Esophagus (tissue), 2 donors: ENCODE data around the gene XIRP2. TPM values are rescaled to one million over a fixed set of nuclear protein-coding genes. Genes with fewer than 3 reads are reported as not detected.

ENCODE experiments used
- H3K27ac ChIP-seq, 2 donors: one replicate each; pipeline ENCODE4 v1.5.1; 2013; ENCODE audit warnings: low read depth in 2 of 2, mild to moderate bottlenecking in 2 of 2, inconsistent platforms in 1 of 2, low read length in 1 of 2, moderate library complexity in 1 of 2
- H3K27me3 ChIP-seq, 2 donors: one replicate each; pipeline ENCODE4 v1.6.1; 2013; ENCODE audit warnings: low read length in 2 of 2, control low read depth in 1 of 2, mild to moderate bottlenecking in 1 of 2; ENCODE audit not compliant: insufficient read depth in 2 of 2, control insufficient read depth in 1 of 2
- H3K36me3 ChIP-seq, 2 donors: one replicate each; pipeline ENCODE4 v1.6.1; 2013; ENCODE audit warnings: low read length in 1 of 2; ENCODE audit not compliant: control insufficient read depth in 2 of 2, insufficient read depth in 2 of 2
- H3K4me1 ChIP-seq, 2 donors: one replicate each; pipeline ENCODE4 v1.6.1; 2013; ENCODE audit warnings: low read length in 1 of 2; ENCODE audit not compliant: control insufficient read depth in 2 of 2, insufficient read depth in 2 of 2
- H3K4me3 ChIP-seq, 2 donors: one replicate each; pipeline ENCODE4 v1.5.1; 2013; ENCODE audit warnings: low read length in 2 of 2, mild to moderate bottlenecking in 2 of 2, low read depth in 1 of 2, moderate library complexity in 1 of 2
- H3K9me3 ChIP-seq, 2 donors: one replicate each; pipeline ENCODE4 v1.6.1; 2013; ENCODE audit warnings: mild to moderate bottlenecking in 2 of 2, low read depth in 1 of 2, low read length in 1 of 2, moderate library complexity in 1 of 2; ENCODE audit not compliant: control insufficient read depth in 2 of 2, insufficient read depth in 1 of 2
- WGBS, 2 donors: extraction: QIAGEN DNeasy Blood & Tissue Kit; methylation state at CpG; one replicate each; pipeline ENCODE4 v1.1.7; 2013; 5-methylcytosine and 5-hydroxymethylcytosine counted together
- polyA plus RNA-seq, 2 donors: library from polyadenylated mRNA; stranded (reverse); fragments of 200-250 nt; gene quantifications; one replicate each; pipeline ENCODE4 v1.2.3, GENCODE V29; 2013
- donor health status: healthy with polysubstance abuse.
- donor health status: Bipolar disorder and iron deficiency.

XIRP2 gene
- polyA plus RNA-seq, 2 donors, result 0.10 to 0.13 TPM

DNA sequence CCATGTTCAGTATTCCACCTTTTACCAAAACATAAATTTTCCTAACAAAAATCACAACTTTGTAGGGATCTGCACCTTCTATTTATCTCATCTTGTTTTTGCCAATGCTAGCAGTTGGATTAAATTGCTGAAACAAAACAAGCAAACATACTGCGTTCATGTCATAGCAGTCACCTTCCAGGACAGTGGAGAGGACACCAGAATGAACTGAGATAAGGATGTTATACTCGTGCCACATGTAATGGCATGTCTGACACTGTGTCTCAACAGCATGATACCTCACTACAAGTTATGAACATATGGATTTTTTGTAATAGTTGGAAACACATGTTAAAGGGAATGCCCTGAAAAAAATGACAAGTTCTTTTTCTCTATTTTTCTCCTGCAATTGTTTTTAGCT, 245.3 kb downstream of the XIRP2 start:
- H3K27ac ChIP-seq, result no peak overlapping the region
- H3K9me3 ChIP-seq, result no peaks in the 10 kb centered on the region
- no peaks in the 10 kb centered on the region for H3K27me3 ChIP-seq
- no peaks in the 10 kb centered on the region for H3K4me1 ChIP-seq
- no peak overlapping the region for H3K4me3 ChIP-seq
- WGBS, 2 donors, result 78 to 79% methylated on average over 2 of the region's 2 CpGs
- no peaks in the 10 kb centered on the region for H3K36me3 ChIP-seq

DNA sequence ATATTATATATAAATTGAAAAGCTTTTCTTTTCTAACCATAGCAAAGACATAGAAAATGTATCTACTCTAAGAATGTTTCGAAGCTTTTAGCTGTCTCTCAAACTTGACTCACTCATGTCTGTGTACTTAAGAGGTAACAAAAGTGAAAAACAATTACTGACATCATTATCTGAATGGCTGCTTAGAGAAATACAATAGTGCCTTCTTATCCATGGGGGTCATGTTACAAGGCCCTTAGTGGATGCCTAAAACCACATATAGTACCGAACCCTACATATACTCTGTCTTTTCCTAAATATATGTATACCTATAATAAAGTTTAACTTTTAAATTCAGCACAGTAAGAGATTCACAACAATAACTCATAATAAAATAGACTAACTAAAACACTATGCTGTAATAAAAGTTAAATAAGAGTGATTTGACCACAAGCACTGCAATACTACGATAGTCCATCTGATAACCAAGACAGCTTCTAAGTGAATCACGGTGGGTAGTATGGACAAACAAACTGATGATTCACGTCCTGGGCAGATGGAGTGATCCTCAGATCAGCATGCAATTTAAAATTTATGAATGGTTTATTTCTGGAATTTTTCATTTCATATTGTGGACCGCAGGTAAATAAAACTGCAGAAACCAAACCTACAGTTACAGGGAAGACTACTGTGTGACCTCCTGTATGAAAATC, 246.2 kb downstream of the XIRP2 start:
- no peaks in the 10 kb centered on the region for H3K9me3 ChIP-seq
- H3K4me3 ChIP-seq, result no peak overlapping the region
- no peaks in the 10 kb centered on the region for H3K27me3 ChIP-seq
- WGBS, 2 donors, result 72 to 79% methylated on average over 6 of the region's 6 CpGs
- no peak overlapping the region for H3K27ac ChIP-seq
- H3K36me3 ChIP-seq, result no peaks in the 10 kb centered on the region
- H3K4me1 ChIP-seq, result no peaks in the 10 kb centered on the region

DNA sequence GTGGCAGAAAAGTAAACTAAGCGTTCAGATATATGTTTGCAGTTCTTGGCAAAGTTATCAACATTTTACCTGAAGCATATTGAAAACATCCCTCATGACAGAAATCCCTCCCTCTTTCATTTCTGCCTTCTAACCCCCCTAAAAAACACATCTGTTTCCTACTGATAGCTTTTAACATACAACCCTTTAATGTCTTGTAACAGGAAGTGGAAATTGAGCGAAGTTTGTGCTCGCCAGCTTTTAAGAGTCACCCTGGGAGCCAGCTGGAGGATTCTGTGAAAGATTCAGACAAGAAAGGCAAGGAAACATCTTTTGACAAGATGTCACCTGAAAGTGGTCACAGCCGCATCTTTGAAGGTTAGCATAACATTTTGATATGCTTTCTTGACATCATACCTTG, 247.4 kb downstream of the XIRP2 start:
- Histone ChIP-seq H3K27me3 (no peaks in the 10 kb centered on the region), H3K9me3 (no peaks in the 10 kb centered on the region), H3K27ac (no peak overlapping the region), H3K4me3 (no peak overlapping the region), H3K36me3 (no peaks in the 10 kb centered on the region), H3K4me1 (no peaks in the 10 kb centered on the region)
- 50 to 59% methylated on average over 4 of the region's 4 CpGs for WGBS, 2 donors

DNA sequence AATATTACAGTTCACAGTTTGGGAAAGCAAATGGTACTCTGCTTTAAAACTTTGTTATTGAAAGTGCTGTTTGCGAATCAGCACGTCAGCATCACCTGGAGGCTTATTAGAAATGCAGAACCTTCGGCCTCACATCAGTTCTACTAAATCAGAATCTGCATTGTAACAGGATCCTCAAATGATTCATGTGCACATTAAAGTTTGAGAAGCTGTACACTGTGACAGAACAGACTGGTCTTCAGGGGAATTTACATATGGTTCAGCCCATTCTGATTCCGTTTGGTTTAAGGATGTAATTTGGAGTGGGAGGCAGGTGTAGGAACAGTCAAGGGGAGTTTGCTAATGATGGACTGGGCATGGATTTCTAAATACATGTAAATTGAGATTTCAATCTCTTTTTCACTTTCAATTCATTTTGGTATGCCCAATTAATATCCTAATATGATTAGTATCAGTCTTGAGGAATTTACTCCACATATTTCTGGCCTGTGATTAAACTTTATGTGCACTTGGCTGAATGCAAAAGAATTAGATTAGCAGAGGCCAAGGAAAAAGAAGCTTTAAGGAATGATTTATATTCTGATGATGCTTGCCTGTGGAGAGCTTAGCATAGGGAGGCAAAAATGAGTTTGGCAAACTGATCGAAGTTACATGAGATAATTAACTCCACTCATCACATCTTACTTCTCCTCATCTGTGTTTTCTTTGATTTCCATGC, 248.8 kb downstream of the XIRP2 start:
- Histone ChIP-seq H3K27me3 (no peaks in the 10 kb centered on the region), H3K4me3 (no peak overlapping the region), H3K9me3 (no peaks in the 10 kb centered on the region), H3K27ac (no peak overlapping the region), H3K36me3 (no peaks in the 10 kb centered on the region), H3K4me1 (no peaks in the 10 kb centered on the region)
- WGBS, 2 donors, result 73 to 75% methylated on average over 5 of the region's 5 CpGs

DNA sequence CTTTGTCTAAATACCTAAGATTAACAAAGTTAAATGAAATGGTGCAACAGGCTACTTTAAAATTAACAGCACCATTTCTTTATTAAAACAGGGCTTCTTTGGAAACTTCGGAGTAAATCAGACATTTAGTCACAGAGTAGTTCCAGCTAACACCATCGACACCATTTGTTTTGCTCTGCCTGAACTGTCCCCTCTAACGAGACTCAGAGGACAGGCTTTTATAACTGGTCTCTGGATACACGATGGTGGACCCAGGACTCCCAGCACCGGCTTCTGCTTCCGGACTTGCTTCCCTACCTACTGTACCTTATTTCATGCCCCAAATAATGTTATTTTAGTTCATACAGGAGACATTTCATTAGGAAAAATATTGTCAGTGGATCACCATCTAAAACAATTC, 252.1 kb downstream of the XIRP2 start:
- Histone ChIP-seq H3K9me3 (no peaks in the 10 kb centered on the region), H3K4me1 (no peaks in the 10 kb centered on the region), H3K36me3 (no peaks in the 10 kb centered on the region), H3K27ac (no peak overlapping the region), H3K4me3 (no peak overlapping the region), H3K27me3 (no peaks in the 10 kb centered on the region)
- WGBS, 2 donors, result 86 to 88% methylated on average over 6 of the region's 6 CpGs

DNA sequence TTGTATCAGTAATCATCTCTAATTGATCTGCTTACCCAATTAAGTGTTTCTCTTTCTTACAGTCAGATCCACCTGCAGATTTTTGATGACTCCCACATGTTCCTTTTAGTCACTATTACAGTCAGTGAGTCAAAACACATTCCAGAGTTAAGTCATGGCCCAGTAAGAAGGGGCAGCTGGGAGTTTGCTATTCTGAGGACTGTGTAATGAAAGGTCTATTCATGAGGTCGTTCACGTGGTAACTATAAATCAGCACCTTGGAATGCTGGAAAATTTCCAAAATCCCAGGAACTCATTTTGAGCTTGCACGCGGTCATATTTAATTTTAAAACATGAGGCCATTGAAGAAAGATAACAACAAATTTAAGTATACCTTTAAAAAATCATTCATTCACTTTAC, 252.5 kb downstream of the XIRP2 start:
- Histone ChIP-seq H3K4me3 (no peak overlapping the region), H3K27me3 (no peaks in the 10 kb centered on the region), H3K4me1 (no peaks in the 10 kb centered on the region), H3K36me3 (no peaks in the 10 kb centered on the region), H3K9me3 (no peaks in the 10 kb centered on the region), H3K27ac (no peak overlapping the region)
- 27 to 28% methylated on average over 4 of the region's 4 CpGs for whole genome bisulfite sequencing, 2 donors

DNA sequence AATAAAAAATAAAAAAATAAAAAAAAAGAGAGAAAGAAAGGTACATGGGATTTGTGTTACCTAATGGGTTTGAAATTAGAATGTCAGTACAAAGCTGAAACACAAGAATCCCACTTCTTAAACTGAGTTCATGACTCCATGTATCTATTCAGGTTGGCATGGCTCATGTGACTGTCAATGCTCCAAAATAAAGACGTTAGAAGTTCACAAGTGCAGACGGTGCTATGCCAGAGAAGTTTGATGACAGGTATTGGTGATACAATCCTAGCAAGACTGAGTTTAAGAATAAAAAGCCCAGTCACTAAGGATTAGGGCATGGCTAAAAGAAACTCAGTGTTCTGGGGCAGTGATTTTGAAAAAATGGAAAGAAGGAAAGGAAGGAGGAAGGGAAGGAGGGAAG, 254.3 kb downstream of the XIRP2 start:
- H3K9me3 ChIP-seq, result no peaks in the 10 kb centered on the region
- no peaks in the 10 kb centered on the region for H3K36me3 ChIP-seq
- no peaks in the 10 kb centered on the region for H3K4me1 ChIP-seq
- no peak overlapping the region for H3K4me3 ChIP-seq
- WGBS, 2 donors, result 56 to 66% methylated on average over 2 of the region's 2 CpGs
- no peaks in the 10 kb centered on the region for H3K27me3 ChIP-seq
- no peak overlapping the region for H3K27ac ChIP-seq

DNA sequence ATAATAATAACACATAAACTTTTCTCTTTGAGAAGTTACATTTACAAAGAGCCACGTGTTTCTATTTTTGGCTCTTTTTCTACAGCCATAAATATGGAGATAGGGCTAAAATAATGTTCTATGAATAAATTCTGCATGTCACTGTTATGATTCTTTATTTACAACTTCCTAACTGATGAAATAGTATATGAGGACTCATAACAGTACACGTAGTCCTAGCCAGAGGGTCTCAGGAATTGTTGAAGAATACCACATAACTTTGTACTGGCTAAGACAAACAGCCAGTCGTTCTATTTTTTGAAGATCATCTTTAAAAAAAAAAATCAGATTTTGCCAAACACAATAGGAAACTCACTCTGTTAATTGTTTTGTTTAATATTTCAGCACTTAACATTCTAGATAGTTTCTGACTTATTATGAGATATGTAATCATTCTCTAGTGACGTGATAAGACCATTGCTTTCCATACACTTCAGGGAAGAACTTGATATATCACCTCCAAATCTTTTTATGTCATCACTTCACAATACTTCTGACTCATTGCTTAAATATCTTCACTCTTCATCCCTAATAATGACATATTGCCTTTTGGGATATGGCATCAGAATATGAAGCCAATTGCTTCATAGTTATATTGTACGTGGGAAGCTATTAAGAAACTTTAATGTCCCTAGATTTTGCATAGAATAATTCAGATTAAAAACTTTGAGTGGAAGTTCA, 256.1 kb downstream of the XIRP2 start:
- 48 to 60% methylated on average over 5 of the region's 5 CpGs for WGBS, 2 donors

DNA sequence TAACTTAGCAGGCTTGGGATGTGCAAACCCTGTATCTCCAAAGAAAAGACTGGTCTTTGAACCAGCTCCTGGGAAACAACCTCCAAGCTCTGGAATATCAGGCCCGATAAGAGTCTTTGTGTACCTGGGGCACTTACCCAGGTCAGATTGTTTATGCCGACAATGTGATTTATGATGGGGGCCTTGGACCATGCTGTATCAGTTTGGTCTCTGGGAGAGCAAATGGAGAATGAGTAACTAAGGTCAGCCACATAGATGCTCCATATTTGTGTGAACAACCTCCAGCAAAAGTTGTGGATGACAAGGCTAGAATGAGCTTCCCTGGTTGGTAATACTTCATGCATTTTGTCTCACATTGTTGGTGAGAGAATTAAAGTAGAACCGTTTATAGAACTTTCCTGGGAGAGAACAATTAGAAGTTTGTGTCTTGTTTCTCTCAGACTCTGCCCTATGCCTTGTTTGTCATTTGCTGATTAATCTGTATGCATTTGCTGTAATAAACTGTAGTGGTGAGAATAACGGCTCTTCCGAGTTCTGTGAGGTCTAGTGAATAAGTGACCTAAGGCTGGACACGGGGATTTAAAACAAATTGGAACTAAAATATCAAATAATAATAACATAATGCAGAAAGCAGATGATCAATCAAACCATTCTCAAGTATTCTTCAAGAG, 259.1 kb downstream of the XIRP2 start:
- H3K9me3 ChIP-seq, result no peaks in the 10 kb centered on the region
- no peaks in the 10 kb centered on the region for H3K4me1 ChIP-seq
- H3K27me3 ChIP-seq, result no peaks in the 10 kb centered on the region
- no peaks in the 10 kb centered on the region for H3K36me3 ChIP-seq
- H3K4me3 ChIP-seq, result no peak overlapping the region
- H3K27ac ChIP-seq, result no peak overlapping the region
- 38 to 45% methylated on average over 6 of the region's 6 CpGs for WGBS, 2 donors

More for the DNA sequence above, 256.1 kb downstream of the XIRP2 start:
- Histone ChIP-seq H3K27me3 (no peaks in the 10 kb centered on the region), H3K27ac (no peak overlapping the region), H3K4me3 (no peak overlapping the region), H3K9me3 (no peaks in the 10 kb centered on the region), H3K36me3 (no peaks in the 10 kb centered on the region), H3K4me1 (no peaks in the 10 kb centered on the region)
